Colonic mucosa (tissue), 4 donors: ENCODE results near the gene RASD1. TPM values are rescaled to one million over a fixed set of nuclear protein-coding genes. Genes with fewer than 3 reads are reported as not detected.

Experiments
- DNase-seq: peaks from one replicate; pipeline ENCODE4 v3.0.0-alpha.2; 2020
- H3K27ac ChIP-seq: fragments of 200-600 bp; one replicate; pipeline ENCODE4 v1.8.0; 2021
- H3K27me3 ChIP-seq: fragments of 200-600 bp; one replicate; pipeline ENCODE4 v1.8.0; 2021
- H3K36me3 ChIP-seq: fragments of 200-600 bp; one replicate; pipeline ENCODE4 v1.8.0; 2021
- H3K4me1 ChIP-seq: fragments of 200-600 bp; one replicate; pipeline ENCODE4 v1.8.0; 2021; ENCODE audit warnings: mild to moderate bottlenecking
- H3K4me3 ChIP-seq: fragments of 200-600 bp; one replicate; pipeline ENCODE4 v1.8.0; 2021
- H3K9ac ChIP-seq, 2 donors: one replicate each; pipeline ENCODE4 v1.7.0; 2013; ENCODE audit warnings: control low read depth in 2 of 2, low read depth in 2 of 2, low read length in 2 of 2
- H3K9me3 ChIP-seq: fragments of 200-600 bp; one replicate; pipeline ENCODE4 v1.8.0; 2021
- CTCF ChIP-seq: fragments of 200-600 bp; IDR thresholded peaks from one replicate; pipeline ENCODE4 v1.8.0; 2022; ENCODE audit warnings: antibody characterized with exemption, mild to moderate bottlenecking
- intact Hi-C: fragments of 100-400 bp; cut with DNase I; formaldehyde crosslinking; loops from one replicate; pipeline ENCODE4 v1.14.1; 2022
- total RNA-seq, 2 donors: library from RNA; stranded (reverse); fragmentation: NEBNext Ultra II Directional in 1 of 2; extraction: Animal tissue kit (Norgen Biotek cat#: 25700) in 1 of 2; gene quantifications; one replicate each; pipeline ENCODE4 v1.2.1, GENCODE V29; 2021
- donor health status: healthy.
- donor health status: DM: no; HTN: no; CAD: no.
- donor health status: DM: no; HTN: no; CAD: no.

The RASD1 gene
- total RNA-seq, 2 donors from 2014 or later = 21.6 to 24.9 TPM

GRCh38 chr17:17485420-17485819 lies 10.8 kb downstream of the RASD1 start:
- Histone ChIP-seq H3K27me3 (no peaks in the 10 kb centered on the region), H3K9me3 (no peaks in the 10 kb centered on the region), H3K4me3 (no peak overlapping the region), H3K4me1 (no peaks in the 10 kb centered on the region), H3K36me3 (no peaks in the 10 kb centered on the region), H3K27ac (no peak overlapping the region), H3K9ac (no peak overlapping the region)
- no peak for TF ChIP-seq CTCF
- intact Hi-C loops = no loop called here
- DNase-seq = no peak

DNA sequence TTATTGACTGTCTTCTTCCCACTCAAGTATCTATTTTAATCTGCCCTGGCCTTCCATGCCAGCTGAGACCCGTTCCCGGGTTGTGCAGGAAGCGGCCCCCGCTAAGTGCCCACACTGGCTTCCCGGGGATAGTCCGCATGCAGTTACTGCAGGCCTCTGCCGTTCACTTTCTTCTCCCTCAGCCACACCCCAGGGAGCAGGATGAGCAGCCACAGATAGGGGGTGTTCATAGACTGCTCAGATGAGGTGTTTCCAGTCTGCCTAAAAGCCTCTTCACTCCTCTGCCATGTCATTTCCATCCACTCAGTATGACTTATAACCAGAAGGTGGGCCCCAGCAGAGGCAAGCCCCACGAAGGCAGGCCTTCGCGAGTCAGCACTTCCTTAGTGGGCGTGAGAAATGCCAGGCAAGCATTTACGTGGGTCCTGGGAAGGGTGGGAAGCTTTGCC lies 11.7 kb downstream of the RASD1 start:
- Histone ChIP-seq H3K9me3 (no peaks in the 10 kb centered on the region), H3K27me3 (no peaks in the 10 kb centered on the region), H3K9ac (no peak overlapping the region), H3K27ac (no peak overlapping the region), H3K4me1 (no peaks in the 10 kb centered on the region), H3K4me3 (no peak overlapping the region), H3K36me3 (no peaks in the 10 kb centered on the region)
- intact Hi-C loops = no loop called here
- no peak for TF ChIP-seq CTCF
- no peak for DNase-seq

DNA sequence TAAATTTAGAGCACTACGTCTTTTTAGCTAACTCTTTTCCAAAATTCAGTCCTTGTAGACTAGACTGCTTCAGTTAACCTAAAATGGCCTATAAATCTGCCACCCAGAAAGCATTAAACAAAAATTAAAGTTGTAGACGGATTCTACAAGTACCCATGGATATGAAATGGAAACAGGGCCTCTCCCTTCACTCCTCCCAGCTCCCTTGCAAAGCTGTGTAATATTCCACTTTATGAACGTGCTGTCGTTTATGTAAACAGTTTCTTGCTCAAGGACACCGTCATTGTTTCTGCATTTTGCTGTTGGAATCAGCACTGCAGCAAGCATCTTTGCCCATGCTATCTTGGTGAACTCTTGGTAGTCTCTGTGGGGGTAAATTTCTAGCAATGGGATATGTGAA lies 14.3 kb downstream of the RASD1 start:
- Histone ChIP-seq H3K36me3 (no peaks in the 10 kb centered on the region), H3K4me3 (no peak overlapping the region), H3K9ac (no peak overlapping the region), H3K4me1 (peaks cover 6% of the 10 kb centered on the region), H3K9me3 (no peaks in the 10 kb centered on the region), H3K27me3 (no peaks in the 10 kb centered on the region), H3K27ac (no peak overlapping the region)
- no peak for TF ChIP-seq CTCF
- intact Hi-C loops = no loop called here
- no peak for DNase-seq

- Histone ChIP-seq H3K4me3 (no peak overlapping the region), H3K9me3 (no peaks in the 10 kb centered on the region), H3K9ac (no peak overlapping the region), H3K4me1 (peaks cover 6% of the 10 kb centered on the region), H3K27me3 (no peaks in the 10 kb centered on the region), H3K36me3 (no peaks in the 10 kb centered on the region), H3K27ac (no peak overlapping the region)
- TF ChIP-seq CTCF = no peak
- no peak for DNase-seq
- intact Hi-C loops = no loop called here
These were observed 15.5 kb downstream of the RASD1 start for GRCh38 chr17:17480593-17481148.

DNA sequence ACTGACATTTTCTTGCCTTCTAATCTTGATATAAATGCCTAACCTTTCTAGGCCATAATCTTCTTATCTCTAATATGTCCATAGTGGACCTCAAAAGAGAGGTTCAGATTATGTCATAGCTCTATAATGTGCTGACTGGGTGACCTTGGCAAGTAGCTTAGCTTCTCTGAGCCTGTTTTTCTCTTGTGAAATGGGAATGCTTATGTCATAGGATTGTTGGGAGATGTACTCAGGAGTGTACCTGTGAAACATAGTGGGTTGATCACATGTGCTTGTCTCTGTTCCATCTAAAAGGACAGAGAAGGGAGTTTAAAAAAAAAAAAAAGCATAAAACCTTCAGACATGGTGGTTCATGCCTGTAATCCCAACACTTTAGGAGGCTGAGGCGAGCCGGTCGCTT lies 17.0 kb downstream of the RASD1 start:
- TF ChIP-seq CTCF = no peak
- H3K4me1 ChIP-seq = peaks cover 6% of the 10 kb centered on the region
- intact Hi-C loops = no loop called here
- H3K9ac ChIP-seq = no peak overlapping the region
- H3K27me3 ChIP-seq = no peaks in the 10 kb centered on the region
- DNase-seq = no peak
- no peaks in the 10 kb centered on the region for H3K9me3 ChIP-seq
- H3K36me3 ChIP-seq = no peaks in the 10 kb centered on the region
- no peak overlapping the region for H3K4me3 ChIP-seq
- no peak overlapping the region for H3K27ac ChIP-seq
